Lower lobe of right lung (tissue), 2 donors: ENCODE data around the gene NOBOX. TPM values are rescaled to one million over a fixed set of nuclear protein-coding genes. Genes with fewer than 3 reads are reported as not detected.
"Not testable (repeated sequence)": the region's sequence is repeated elsewhere in the genome, so short reads cannot be mapped to it uniquely, and the experiment has no call there.

Source experiments
- ATAC-seq, 2 donors: fragments of 200-7000 bp; cut with Tn5 transposase; one replicate each; pipeline ENCODE4 v1.9.1; 2020 to 2022; ENCODE audit warnings: mild to moderate bottlenecking in 2 of 2, moderate library complexity in 2 of 2
- DNase-seq: peaks from one replicate; pipeline ENCODE4 v3.0.0-alpha.2; 2020
- H3K27ac ChIP-seq: fragments of 200-600 bp; one replicate; pipeline ENCODE4 v1.8.0; 2022
- H3K27me3 ChIP-seq: fragments of 200-600 bp; one replicate; pipeline ENCODE4 v1.8.0; 2022; ENCODE audit warnings: low read depth
- H3K36me3 ChIP-seq: fragments of 200-600 bp; one replicate; pipeline ENCODE4 v1.8.0; 2022; ENCODE audit warnings: mild to moderate bottlenecking
- H3K4me1 ChIP-seq: fragments of 200-600 bp; one replicate; pipeline ENCODE4 v1.8.0; 2022
- H3K4me3 ChIP-seq: fragments of 200-600 bp; one replicate; pipeline ENCODE4 v1.8.0; 2022; ENCODE audit warnings: mild to moderate bottlenecking
- H3K9me3 ChIP-seq: fragments of 200-600 bp; one replicate; pipeline ENCODE4 v1.8.0; 2022
- intact Hi-C: fragments of 100-400 bp; cut with DNase I; formaldehyde crosslinking; loops from one replicate; pipeline ENCODE4 v1.11.0; 2022
- total RNA-seq: library from RNA; stranded (reverse); fragmentation: NEBNext Ultra II Directional; extraction: Animal tissue kit (Norgen Biotek cat#: 25700); gene quantifications from one replicate; pipeline ENCODE4 v1.2.1, GENCODE V29; 2021
- donor health status: DM: no; HTN: yes; CAD: no; lungs with severe emphysema.

Gene NOBOX
- total RNA-seq, 1 donor from 2014 or later: not detected

GRCh38 chr7:144356860-144357259, 46.6 kb downstream of the NOBOX start:
- H3K27ac ChIP-seq, H3K27me3 ChIP-seq, H3K4me1 ChIP-seq, DNase-seq, H3K4me3 ChIP-seq, ATAC-seq, H3K36me3 ChIP-seq, intact Hi-C loops, H3K9me3 ChIP-seq: not testable (repeated sequence)

GRCh38 chr7:144356185-144356584, 47.3 kb downstream of the NOBOX start:
- H3K4me1 ChIP-seq, H3K27me3 ChIP-seq, H3K36me3 ChIP-seq, ATAC-seq, DNase-seq, H3K4me3 ChIP-seq, H3K9me3 ChIP-seq, intact Hi-C loops, H3K27ac ChIP-seq: not testable (repeated sequence)

- H3K27ac ChIP-seq, H3K9me3 ChIP-seq, H3K36me3 ChIP-seq, DNase-seq, H3K4me1 ChIP-seq, intact Hi-C loops, H3K27me3 ChIP-seq: not testable (repeated sequence)
- H3K4me3 ChIP-seq: peak within 1 kb of the TSS; percentile 25
- ATAC-seq: peak; percentile 95
Measured at GRCh38 chr7:144355176-144355822, 48.2 kb downstream of the NOBOX start, which contains the start of gene ARHGEF5. Gene ARHGEF5 (plus strand): TSS chr7:144355402. CDS start chr7:144362670, 7,268 bp downstream.

GRCh38 chr7:144351667-144352066, 51.8 kb downstream of the NOBOX start:
- intact Hi-C loops, H3K4me3 ChIP-seq, DNase-seq, ATAC-seq, H3K9me3 ChIP-seq, H3K27me3 ChIP-seq, H3K4me1 ChIP-seq, H3K36me3 ChIP-seq, H3K27ac ChIP-seq: not testable (repeated sequence)

GRCh38 chr7:144348625-144349024, 54.9 kb downstream of the NOBOX start:
- not testable (repeated sequence) for ATAC-seq, H3K36me3 ChIP-seq, DNase-seq

More at GRCh38 chr7:144348625-144349024, 54.9 kb downstream of the NOBOX start:
- H3K27ac ChIP-seq, intact Hi-C loops, H3K27me3 ChIP-seq, H3K4me3 ChIP-seq, H3K4me1 ChIP-seq, H3K9me3 ChIP-seq: not testable (repeated sequence)

Other genes starting within 250 kb of the NOBOX start
- 8.5 TPM for gene CTAGE4, start 220.2 kb downstream of the NOBOX start, total RNA-seq
- gene ARHGEF35, start 207.9 kb downstream of the NOBOX start, total RNA-seq: 10.3 TPM
- not detected for gene OR2A42, start 164.1 kb downstream of the NOBOX start, total RNA-seq
- 12.1 TPM for gene OR2A7, start 138.9 kb downstream of the NOBOX start, total RNA-seq
- gene CTAGE8, start 134.4 kb downstream of the NOBOX start, total RNA-seq: 4.2 TPM
- gene OR2A1, start 91.3 kb downstream of the NOBOX start, total RNA-seq: 0.15 TPM
- gene ARHGEF5, start 48.3 kb downstream of the NOBOX start, total RNA-seq: 39.5 TPM